ENCODE results near the gene TTI1.

TTI1 gene

GRCh38 chr20:37958856-37959520 is 74.3 kb downstream of the TTI1 start:
- no peak for DNase-seq

DNA sequence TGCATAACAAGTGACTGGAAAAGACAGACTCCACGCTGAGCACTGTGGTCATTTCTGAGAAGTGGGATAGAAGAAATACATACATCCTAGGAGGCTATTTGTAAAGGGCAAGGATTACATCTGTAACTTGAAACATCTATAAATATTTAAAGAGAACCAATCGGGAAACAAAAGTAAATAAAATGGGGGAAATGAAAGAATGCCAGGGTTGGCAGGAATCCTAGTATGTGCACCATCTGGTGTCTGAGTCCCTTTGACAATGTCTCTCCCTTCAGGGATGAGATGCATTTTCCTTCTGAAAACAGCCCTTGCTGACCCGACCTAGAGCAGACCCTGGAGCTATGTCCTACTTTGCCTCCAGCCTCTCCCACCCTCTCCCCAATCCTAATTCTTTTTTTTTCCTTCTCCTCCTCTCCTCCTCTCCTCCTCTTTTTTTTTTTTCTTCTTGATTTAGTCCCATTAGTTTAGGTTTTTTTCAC is 77.1 kb downstream of the TTI1 start:
- DNase-seq: no peak

DNA sequence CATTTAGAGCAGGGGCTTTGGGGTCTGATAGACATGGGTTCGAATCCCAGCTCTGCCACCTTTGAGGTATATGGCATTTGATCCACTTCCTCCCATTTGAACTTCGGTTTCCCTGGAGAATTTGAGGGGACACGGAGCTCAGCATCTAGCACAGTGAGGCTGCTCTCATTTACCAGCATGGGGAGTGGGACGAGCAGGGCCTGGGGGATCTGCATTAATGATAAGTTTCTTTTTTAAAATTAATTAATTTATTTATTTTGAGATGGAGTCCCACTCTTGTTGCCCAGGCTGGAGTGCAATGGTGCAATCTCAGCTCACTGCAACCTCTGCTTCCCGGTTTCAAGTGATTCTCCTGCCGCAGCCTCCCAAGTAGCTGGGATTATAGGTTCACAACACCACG is 77.7 kb downstream of the TTI1 start:
- no peak for DNase-seq

DNA sequence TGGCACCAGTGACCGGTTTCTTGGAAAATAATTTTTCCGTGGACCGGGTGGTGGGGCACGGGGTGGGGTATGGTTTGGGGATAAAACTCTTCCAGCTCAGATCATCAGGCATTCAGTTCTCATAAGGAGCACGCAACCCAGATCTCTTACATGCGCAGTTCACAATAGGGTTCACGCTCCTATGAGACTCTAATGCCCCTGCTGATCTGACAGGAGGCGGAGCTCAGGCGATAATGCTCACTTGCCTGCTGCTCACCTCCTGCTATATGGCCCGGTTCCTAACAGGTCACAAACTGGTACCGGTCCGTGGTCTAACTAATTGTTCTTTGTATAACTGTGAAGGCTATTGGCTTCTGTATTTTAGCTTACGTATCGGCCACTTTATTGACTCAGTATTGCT is 78.6 kb downstream of the TTI1 start:
- no peak for DNase-seq

DNA sequence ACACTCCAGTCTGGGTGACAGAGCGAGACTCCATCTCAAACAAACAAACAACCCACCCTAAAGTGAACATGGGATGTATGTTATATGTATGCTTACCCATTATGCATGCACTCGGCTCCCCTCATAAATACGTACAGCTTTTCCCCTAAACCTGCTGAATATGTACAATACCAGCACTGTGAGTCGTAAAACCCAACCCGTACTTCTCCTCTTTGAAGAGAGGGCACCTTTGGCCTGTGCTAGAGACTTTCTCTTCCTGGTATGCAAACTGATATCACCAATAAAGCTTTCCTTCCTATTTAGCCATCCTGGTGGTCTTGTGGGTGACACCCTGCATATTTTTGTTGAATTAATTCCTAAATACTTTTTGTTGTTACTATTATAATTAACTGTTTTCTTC is 79.1 kb downstream of the TTI1 start:
- DNase-seq: no peak

DNA sequence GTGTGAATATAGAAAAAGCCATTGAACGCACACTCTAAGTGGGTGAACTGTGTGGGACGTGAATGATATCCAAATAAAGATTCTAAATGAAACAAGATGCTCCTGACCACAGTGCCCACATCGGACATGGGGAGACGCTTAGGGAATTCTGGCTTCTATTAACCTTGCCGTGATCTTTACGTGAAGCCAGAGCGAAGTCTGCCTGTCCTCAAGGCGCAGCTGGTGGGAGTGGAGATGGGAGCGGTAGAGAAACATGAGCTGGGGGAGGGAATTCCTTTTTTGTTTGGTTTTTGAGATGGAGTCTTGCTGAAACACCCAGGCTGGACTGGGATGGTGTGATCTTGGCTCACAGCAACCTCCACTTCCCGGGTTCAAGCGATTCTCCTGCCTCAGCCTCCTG is 84.3 kb downstream of the TTI1 start:
- DNase-seq: no peak

GRCh38 chr20:37947943-37948342 is 85.3 kb downstream of the TTI1 start:
- DNase-seq: no peak

DNA sequence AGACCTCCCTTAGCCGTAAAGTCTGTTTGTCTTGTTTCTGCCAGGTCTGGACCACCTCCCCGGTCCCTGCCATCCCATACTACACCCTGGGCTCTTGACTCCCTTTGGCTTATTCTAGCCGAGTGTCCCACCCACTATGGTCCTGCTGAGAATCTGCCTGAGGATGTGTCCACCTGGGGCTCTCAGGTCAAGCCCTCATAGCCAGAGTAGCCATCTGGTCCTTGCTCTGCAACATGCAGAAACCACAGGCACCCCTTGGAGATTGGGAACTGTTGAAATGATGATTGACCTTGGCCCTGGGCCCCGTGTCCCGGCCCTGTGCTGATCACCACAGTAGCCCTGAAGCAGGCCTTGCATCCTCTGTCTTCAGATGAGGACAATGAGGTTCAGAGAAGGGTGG is 86.3 kb downstream of the TTI1 start:
- no peak for DNase-seq

DNA sequence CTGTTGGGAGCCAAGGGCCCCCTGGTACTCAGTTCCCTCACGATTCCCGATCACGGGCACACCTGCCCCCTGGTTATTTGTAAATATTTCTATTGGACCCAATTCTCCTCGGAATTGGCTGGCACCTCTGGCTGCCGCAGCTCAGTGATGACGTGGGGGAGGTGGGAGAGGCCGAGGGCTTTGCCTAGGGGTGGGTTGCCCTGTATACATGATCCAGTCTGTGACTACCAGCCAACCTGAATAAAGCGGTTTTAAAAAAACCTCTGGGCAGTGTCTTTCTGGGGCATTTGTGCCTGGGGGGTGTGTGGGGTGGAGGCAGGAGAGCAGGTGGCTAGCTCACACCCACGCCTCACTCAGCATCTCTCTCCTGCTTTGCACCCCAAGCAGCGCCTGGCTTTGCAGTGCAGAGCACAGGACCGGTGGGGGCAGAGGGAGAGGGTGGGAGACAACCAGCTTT is 88.1 kb downstream of the TTI1 start:
- DNase-seq: no peak

GRCh38 chr20:37944456-37944981 is 88.7 kb downstream of the TTI1 start:
- no peak for DNase-seq

DNA sequence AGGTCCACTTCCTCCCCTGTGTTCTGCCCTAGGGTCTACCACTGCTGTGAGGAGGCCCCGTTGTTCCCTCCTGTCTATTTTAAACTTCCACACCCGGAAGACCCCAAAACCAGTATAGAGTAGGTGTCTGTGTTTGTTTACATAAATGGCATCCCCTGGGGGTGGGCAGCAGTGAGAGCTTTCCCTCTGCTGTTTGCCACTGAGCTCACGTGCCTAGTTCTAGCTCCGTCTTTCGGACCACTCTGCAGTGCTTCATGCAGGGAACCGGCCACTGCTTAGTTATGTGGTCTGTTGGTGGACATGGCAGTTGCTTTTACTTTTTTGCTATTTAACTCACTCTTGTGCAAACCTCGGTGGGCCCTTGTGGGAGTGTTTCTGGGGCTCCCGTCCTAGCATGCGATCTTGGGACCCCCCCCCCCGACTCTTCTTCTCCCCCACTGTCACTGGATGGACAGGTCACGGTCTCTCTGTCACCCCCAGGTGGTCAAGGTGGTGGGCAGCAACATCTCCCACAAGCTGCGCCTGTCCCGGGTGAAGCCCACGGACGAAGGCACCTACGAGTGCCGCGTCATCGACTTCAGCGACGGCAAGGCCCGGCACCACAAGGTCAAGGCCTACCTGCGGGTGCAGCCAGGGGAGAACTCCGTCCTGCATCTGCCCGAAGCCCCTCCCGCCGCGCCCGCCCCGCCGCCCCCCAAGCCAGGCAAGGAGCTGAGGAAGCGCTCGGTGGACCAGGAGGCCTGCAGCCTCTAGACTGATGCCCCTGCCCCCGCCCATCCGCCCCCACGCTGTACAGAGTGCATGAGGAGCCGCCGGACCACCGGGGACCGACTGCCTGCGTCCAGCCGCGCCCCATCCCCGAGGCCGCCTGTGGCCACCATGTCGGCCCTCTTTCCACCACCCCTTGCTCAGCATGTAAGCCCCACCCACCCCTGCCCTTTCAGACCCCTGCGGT is 89.5 kb downstream of the TTI1 start:
- no peak for DNase-seq

DNA sequence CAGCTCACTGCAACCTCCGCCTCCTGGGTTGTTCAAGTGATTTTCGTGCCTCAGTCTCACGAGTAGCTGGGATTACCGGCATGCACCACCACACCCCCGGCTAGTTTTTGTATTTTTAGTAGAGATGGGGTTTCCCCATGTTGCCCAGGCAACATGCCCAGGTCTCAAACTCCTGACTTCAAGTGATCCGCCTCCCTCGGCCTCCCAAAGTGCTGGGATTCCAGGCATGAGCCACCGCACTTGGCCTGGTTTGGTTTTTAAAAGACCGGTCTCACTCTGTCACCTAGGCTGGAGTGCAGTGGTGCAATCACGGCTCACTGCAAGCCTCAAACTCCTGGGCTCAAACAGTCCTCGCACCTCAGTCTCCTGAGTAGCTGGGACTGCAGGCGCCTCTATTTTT is 90.2 kb downstream of the TTI1 start:
- no peak for DNase-seq

- DNase-seq: no peak
These were observed 91.3 kb downstream of the TTI1 start for GRCh38 chr20:37941992-37942391.

DNA sequence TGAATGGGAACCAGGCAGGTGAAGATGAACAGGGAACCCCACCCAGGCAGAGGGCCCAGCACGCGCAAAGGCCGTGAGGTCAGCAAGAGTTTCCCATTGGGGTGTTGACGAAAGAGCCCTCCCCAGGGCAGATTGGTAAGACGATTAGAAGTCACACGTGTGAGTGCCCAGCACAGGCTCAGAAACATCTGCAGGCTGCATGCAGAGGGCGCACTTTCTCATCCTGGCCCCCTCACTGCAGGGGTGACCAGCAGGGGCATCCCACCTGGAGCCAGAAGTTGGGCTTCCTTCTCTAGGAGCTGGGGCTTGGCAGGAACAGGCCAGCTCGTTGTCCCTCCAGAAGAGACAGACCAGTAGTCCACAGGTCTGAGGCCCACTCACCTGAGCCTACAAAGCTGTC is 91.9 kb downstream of the TTI1 start:
- no peak for DNase-seq

DNA sequence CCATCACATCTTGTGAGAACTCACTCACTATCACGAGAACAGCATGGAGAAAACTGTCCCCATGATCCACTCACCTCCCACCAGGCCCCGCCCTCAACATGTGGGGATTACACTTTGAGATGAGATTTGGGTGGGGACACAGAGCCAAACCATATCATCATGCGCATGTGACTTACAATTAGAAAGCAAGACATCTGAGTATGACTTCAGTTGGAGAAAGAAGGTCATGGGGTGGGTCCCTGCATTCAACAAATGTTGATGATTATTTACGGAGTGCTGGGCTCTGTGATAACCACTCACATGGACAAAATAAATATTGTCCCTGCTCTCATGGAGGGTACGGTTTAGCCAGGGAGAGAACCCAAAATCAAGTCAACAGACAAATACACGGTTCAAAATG is 92.4 kb downstream of the TTI1 start:
- no peak for DNase-seq

GRCh38 chr20:37939701-37940560 is 93.3 kb downstream of the TTI1 start:
- DNase-seq: no peak

GRCh38 chr20:37938954-37939353 is 94.3 kb downstream of the TTI1 start:
- no peak for DNase-seq

DNA sequence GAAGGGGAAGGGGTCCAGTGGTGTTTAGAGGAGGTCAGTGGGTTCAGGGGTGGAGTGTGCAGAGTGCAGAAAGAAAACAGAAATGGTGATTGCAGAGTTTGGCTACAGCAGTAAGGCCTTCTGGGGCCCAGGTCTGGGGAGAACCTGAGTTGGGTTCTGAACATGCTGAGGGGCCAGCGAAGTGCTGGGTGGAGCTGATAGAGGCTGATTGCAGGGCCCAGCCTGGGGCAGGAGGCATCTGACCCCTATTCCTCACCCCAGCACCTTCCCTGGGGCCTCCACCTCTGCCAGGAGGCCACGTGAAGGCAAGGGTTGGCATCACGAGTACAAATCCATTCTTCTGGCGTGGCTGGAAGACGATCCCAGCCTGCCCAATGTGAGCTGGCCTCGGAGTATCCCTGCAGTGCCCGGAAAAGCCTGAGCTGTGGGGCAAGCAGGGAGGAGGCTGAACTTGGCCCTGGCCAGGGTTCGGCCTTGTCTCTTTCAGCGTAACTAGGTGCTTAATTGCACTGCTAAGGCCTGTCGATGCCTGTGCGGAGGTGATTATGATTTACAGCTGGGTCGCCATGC is 95.0 kb downstream of the TTI1 start:
- no peak for DNase-seq

- no peak for DNase-seq
These were observed 95.6 kb downstream of the TTI1 start for GRCh38 chr20:37937686-37938085.

GRCh38 chr20:37936451-37936850 is 96.8 kb downstream of the TTI1 start:
- no peak for DNase-seq

GRCh38 chr20:37936041-37936440 is 97.2 kb downstream of the TTI1 start:
- no peak for DNase-seq

- DNase-seq: no peak
These were observed 97.8 kb downstream of the TTI1 start for GRCh38 chr20:37935435-37935834.

Measured in OCI-M1 (cell line).